DLD1 (cell line): ENCODE data around the gene PTF1A.
"Not testable (repeated sequence)": the region's sequence is repeated elsewhere in the genome, so short reads cannot be mapped to it uniquely, and the experiment has no call there.

Experiments used
- in situ Hi-C: cut with HindIII; loops from 2 replicates; pipeline ENCODE4 v1.10.0; 2017; ENCODE audit warnings: low sequenced_read_pairs

Gene PTF1A

DNA sequence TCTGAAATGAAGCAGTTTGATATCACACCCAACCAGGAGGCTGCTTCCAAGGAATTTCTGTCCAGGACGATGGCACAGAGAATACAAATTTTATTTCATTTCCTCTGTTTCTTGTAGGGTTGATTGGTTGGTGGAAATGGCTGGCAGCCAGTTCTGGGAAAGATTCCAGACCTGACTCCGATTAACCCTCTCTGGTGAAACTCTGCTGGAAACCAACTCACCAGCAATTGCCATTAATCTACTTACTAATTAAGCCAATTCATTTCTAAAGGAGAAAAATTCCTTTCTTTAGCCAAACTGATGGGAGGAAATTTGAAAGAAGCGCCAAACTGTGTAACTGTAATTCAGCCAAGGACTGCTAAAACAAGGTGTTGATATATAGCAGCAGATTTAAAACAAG lies 10.7 kb downstream of the PTF1A start:
- in situ Hi-C loops: no loop called here

DNA sequence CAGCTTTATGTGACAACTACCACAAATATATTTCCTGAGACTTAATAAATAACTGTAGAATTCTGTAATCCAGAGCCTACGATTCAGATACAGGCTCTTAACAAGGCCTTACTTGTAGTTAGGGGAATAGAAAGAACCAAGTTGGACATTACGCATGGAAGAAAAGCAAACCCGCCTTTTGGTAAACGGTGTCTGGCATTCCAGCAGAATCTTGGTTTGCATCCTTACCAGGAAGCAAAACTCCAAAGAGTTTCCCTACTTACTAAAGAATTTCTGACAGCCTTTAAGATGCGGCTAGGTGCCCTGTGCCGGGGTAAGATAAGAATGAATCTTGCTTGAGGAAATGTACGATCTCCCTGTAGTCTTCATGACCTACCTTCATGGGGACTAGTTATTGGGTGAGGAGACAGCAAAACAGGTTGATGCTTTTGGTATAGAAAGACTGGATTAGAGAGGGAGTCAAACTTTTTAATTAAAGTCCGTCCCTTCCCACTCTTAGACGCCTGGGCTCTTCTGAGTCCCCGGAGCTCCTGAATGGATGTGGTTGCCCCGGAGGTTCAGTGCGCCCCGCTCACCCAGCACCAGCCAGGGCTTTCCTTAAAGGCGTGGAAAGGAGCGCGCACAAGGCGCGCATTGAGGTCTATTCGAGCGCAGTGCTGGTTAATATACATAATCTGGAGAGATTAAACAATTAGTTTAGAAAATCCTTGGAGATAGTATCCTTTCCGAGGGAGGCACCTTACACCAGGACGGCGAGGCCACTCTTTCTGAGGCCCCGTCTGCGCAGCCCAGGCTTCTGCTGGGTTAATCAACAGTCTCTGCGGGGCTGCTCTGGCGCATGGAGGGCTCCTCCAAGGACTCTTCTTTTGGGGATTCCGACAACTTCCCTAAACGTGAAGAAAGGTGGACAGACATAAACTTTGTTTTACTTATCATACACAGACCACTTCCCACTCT lies 11.5 kb downstream of the PTF1A start:
- in situ Hi-C loops: no loop called here

DNA sequence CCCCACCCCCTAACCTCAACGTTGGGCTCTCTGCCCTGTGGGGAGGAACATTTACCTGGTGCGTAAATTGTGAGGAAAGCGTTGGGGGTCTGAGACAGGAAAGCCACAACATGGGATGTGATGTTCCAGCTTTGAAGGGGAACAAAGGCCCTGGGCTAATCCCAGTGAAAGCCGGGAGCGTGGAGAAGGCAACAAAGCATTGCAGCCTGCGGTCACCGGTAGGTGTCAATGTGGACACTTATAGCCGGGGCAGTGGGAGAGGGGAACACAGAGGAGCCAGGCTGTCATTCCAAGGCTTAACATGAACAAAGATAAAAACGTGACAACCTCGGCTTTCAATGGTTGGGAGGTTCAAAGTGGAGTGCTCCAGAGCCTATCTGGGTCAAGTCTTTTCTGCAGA lies 12.7 kb downstream of the PTF1A start:
- in situ Hi-C loops: no loop called here

DNA sequence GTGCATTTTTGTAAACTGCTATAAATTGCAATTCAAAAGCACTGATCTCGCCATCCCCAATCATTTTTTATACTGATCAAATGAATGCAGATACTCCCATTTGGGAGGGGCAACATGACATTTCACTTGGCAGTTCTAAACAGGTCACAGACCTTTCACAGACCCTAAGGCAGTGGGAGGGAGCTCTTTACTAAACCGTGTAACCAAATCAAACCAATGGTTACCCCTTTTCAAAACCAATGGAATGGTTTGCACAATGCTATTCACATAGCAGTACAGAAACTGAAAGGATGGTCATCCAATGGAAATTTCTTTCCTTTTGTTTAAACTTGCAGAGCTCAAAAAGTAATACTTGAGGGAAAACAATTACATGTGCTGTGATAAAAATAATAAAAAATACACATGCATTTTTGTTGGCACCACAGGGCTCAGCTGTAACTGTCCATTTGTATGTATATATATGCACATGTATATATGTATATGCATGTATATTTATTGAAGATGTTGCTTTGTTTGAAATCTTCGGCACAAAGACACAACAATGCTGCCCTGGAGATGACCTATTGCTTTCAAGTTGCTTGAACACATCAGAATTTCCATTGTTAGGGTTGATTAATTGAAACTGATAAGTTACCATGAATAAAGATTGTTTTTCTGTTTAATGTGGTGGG lies 14.0 kb downstream of the PTF1A start:
- in situ Hi-C loops: no loop called here

DNA sequence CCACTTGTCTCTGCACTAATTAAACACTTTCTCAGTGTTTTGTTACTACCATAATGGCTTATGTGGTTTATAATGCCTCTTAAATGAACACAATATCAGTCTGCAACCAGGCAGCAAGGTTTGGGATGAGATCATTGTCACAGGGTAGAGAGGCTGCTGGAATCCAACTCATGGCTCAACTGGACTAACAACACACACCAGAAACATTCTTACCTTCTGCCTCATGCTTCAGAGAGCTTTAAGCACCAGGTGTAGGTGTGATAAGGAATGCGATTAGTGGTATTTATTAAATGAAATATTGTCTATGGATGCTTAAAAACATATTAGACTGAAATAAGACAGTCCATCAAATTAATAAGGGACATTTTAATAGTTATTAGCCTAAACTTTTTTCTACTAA lies 25.4 kb downstream of the PTF1A start:
- in situ Hi-C loops: no loop called here

DNA sequence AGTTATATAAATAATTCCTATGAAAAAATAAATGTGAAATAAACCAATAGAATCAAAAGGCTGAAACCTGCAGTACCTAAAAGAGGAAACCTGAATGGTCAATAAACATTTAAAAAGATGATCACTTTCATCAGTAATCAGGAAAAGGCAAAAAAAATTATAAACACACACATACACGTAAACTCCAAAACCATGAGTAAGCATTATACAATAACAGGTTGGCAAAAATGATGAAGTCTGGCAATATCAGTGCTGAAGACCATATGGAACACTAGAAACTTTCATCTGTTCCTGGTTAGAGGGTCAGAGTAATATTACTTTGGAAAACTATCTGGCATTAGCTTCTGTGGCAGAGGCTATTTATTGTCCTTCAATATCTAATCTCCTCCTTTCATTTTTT lies 38.5 kb downstream of the PTF1A start:
- in situ Hi-C loops: no loop called here

DNA sequence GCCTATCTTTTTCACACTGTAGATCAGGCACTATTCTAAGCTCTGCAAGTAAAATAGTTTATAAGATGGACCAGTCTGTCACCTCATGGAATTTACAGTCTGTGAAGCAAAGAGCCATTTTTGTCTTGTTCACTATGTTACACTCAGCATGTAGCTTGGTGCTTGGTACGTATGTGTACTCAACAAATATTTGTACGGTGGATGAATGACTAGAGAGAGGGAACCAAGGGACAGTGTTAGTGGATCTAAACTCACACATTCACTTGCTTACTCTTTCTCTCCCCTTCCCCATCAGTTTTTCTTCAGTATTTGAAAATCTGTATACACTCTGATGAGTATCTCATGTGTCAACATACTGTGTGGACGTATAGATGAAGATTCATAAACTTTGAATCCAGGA lies 45.9 kb downstream of the PTF1A start:
- in situ Hi-C loops: no loop called here

DNA sequence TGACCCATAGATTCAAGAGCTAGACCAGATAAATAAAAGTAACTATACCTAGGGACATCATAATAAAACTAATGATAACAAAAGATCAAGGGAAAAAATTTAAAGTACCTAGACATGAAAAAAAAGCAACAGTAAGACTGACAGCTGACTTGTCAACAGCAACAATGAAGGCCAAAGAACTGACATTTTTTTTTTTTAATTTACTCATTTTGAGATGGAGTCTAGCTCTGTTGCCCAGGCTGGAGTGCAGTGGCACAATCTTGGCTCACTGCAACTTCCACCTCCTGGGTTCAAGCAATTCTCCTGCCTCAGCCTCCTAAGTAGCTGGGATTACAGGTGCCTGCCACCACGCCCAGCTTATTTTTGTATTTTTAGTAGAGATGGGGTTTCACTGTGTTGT lies 49.7 kb downstream of the PTF1A start:
- in situ Hi-C loops: not testable (repeated sequence)
